ENCODE measurements around the gene THAP2.

The THAP2 gene

DNA sequence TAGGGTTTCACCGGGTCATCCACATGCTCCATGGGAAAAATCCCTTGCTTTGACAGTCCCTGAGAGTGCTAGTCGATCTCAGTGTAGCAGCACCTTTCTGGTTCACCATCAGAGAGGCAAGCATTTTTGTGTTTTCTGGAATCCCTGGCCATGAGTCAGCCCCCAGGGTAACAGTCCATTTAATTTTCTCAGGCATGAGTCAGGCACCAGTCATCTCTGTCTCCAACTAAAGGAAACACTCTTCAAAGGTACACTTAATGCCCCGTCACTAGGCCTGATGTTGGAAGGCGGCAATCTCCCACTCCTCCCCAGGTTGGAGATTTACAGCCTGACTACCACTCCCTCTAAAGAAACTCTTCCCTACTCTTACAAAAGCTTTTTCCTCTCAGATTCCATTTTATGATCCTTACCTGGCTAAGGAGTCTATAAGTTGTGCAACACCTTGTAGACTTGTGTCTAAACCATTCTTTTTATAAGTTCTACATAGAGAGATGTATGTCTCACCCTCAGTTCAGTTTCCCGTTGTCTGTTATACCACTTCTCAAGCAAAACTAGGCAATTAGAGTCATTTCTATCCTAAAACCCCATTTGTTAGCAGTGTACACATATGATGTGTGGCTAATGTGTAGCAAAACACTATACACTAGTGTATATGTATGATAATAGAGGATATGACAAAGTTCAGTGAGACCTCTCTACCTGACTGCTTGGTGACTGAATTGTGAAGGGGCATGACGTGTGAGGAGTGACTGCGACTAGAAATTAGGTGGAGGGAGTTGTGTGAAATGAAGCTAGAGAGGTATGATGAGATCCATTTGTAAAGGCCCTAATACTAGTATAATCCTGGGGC lies 46.4 kb downstream of the THAP2 start:
- no peak for DNase-seq

DNA sequence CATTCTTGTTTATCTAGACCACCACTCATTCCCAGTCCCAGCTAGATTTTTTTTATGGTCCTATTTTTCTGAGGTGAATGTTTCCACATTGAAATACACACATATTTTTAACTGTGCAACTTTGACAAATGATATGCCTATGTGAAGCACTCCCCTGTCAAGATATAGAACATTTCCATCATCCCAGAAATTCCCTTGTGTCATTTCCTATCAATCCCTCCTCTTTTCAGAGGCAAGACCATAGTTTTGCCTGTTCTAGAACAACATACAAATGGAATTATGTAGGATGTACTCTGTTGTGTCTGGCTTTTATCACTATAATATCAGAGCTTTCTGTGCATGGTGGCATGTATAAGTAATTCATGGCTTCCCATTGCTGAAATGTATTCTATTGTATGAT lies 54.5 kb downstream of the THAP2 start:
- no peak for DNase-seq

DNA sequence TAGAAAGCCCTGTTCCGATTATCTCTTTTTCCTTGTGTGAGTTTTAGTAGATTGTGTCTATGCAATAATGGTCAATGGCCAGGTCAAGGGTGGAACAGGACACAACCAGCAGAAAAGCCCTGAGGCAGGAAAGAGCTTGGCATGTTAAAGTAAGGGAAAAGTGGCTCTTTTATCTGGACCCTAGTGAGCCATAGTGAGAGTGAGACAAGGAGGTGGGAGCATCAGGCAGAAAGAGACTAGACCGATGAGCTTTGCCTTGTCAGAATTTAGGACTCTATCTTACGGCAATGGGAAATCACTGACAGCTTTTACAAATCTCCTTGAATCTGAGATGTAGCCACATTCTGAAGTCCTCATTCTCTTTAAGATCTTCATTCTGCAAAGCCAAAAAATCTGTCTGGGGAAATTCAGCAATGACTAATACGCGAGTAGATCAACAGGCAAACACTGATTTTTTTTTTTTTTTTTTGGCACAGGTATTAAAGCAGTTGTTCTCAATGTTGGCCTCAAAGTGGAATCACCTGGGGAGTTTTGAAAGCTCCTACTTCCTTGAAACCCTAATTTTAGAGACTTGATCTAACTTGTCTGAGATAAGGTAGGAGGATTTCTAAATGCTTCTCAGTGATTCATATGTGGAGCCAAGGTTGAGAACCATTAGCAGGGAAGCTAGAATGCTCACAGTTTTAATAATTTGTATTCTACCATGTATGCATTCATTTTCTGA lies 55.7 kb downstream of the THAP2 start:
- no peak for DNase-seq

DNA sequence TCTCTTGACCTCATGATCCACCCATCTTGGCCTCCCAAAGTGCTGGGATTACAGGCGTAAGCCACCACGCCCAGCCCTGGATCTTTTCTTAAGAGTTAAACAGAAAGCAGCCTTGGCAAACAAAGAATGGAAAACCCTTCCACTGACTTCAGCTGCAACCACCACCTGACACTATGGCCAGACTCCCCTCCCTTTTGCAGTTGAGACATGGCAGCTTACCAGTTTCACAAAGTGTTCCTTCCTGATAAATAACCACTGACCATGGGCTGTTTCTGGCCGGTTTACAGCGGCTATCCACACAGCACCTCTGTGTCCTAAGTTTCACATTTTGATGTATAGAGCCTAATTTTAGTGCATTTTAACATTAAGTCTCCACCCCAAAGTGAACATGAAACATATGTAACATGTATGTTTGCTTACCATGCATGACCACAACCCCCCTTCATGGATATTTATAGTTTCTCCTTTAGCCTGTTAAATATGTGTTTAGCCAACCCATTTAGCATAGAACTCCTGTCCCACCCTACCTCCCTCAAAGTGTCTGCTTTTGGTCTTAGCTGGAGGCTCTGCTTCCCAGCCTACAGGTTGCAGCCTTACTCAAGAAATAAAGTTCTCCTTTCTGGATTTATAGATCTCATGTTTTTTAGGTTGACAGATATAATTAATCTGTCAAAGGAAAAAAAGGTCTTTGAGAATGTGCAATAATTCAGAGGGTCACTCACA lies 57.8 kb downstream of the THAP2 start:
- no peak for DNase-seq

DNA sequence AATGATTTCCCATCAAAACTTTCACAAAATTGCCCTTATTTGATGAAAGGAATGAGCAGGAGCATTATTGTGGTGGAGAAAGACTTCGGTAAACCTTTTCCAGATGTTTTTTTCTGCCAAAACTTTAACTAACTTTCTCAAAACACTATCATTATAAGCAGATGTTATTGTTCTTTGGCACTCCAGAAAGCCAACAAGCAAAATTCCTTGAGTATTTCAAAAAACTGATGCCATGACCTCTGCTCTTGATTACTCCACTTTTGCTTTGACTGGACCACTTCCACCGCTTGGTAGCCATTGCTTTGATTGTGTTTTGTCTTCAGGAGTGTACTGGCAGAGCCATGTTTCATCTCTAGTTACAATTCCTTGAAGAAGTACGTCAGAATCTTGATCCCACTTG lies 60.9 kb downstream of the THAP2 start:
- no peak for DNase-seq

DNA sequence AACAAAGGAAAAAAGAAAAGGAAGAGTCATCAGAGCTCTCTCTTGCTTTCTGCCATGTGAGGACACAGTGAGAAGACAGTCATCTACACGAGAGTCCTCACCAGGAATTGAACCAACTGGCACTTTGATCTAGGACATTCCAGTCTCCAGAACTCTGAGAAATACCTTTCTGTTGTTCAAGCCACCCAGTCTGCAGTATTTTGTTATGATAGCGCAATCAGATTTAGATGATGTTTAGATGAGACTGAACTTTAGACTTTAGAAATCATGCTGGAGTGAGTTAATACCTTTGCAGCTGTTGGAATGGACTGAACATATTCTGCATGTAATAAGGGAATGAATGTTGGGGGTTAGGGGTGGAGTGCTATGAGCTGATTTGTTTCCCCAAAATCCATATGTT lies 62.4 kb downstream of the THAP2 start:
- DNase-seq = no peak

DNA sequence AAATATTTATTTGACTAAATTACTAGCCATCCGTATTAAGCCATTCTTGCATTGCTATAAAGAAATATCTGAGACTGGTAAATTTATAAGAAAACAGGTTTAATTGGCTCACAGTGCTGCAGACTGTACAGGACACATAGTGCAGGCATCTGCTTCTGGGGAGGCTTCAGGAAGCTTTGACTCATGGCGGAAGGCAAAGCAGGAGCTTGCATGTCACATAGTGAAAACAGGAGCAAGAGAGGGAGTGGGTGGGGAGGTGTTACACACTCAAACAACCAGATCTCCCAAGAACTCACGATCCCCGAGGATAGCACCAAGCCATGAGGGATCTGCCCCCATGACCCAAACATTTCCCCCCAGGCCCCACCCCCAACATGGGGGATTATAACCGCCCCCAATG lies 63.9 kb downstream of the THAP2 start:
- no peak for DNase-seq
